ENCODE results near the gene RPL11. TPM values are rescaled to one million over a fixed set of nuclear protein-coding genes. Genes with fewer than 3 reads are reported as not detected.
"Not testable (repeated sequence)": the region's sequence is repeated elsewhere in the genome, so short reads cannot be mapped to it uniquely, and the experiment has no call there.

The RPL11 gene
- polyA plus RNA-seq, 4 donors: 2,046 to 2,991 (median 2,419) TPM

GRCh38 chr1:23682946-23683345, 8.7 kb upstream of the RPL11 start:
- DNase-seq (ENCODE audit: low read depth in 4 of 4, low spot score in 2 of 4): no peak

- no peak for DNase-seq (ENCODE audit: low read depth in 4 of 4, low spot score in 2 of 4)
Measured at GRCh38 chr1:23684415-23684814, 7.2 kb upstream of the RPL11 start.

GRCh38 chr1:23685197-23685596, 6.4 kb upstream of the RPL11 start:
- DNase-seq (ENCODE audit: low read depth in 4 of 4, low spot score in 2 of 4): not testable (repeated sequence)

GRCh38 chr1:23687680-23688079, 3.9 kb upstream of the RPL11 start:
- DNase-seq (ENCODE audit: low read depth in 4 of 4, low spot score in 2 of 4): not testable (repeated sequence)

- not testable (repeated sequence) for DNase-seq (ENCODE audit: low read depth in 4 of 4, low spot score in 2 of 4)
Measured at GRCh38 chr1:23688281-23688680, 3.3 kb upstream of the RPL11 start.

- no peak for DNase-seq (ENCODE audit: low read depth in 4 of 4, low spot score in 2 of 4)
Measured at GRCh38 chr1:23692308-23692871, 784 bp downstream of the RPL11 start.

GRCh38 chr1:23693599-23693998, 2.0 kb downstream of the RPL11 start:
- DNase-seq (ENCODE audit: low read depth in 4 of 4, low spot score in 2 of 4): no peak

GRCh38 chr1:23694371-23694770, 2.8 kb downstream of the RPL11 start:
- DNase-seq (ENCODE audit: low read depth in 4 of 4, low spot score in 2 of 4): no peak

GRCh38 chr1:23695667-23696066, 4.1 kb downstream of the RPL11 start:
- no peak for DNase-seq (ENCODE audit: low read depth in 4 of 4, low spot score in 2 of 4)

GRCh38 chr1:23696335-23696989, 4.9 kb downstream of the RPL11 start:
- no peak for DNase-seq (ENCODE audit: low read depth in 4 of 4, low spot score in 2 of 4)

- no peak for DNase-seq (ENCODE audit: low read depth in 4 of 4, low spot score in 2 of 4)
Measured at GRCh38 chr1:23698466-23698865, 6.9 kb downstream of the RPL11 start.

- no peak for DNase-seq (ENCODE audit: low read depth in 4 of 4, low spot score in 2 of 4)
Measured at GRCh38 chr1:23699280-23700179, 7.9 kb downstream of the RPL11 start.

GRCh38 chr1:23701310-23701709, 9.7 kb downstream of the RPL11 start:
- DNase-seq (ENCODE audit: low read depth in 4 of 4, low spot score in 2 of 4): no peak

- DNase-seq (ENCODE audit: low read depth in 4 of 4, low spot score in 2 of 4): no peak
Measured at GRCh38 chr1:23701996-23702395, 10.4 kb downstream of the RPL11 start.

GRCh38 chr1:23704834-23705495, 13.4 kb downstream of the RPL11 start:
- DNase-seq (ENCODE audit: low read depth in 4 of 4, low spot score in 2 of 4): no peak

GRCh38 chr1:23709229-23709628, 17.6 kb downstream of the RPL11 start:
- DNase-seq (ENCODE audit: low read depth in 4 of 4, low spot score in 2 of 4): no peak

- DNase-seq (ENCODE audit: low read depth in 4 of 4, low spot score in 2 of 4): no peak
Measured at GRCh38 chr1:23718482-23718881, 26.9 kb downstream of the RPL11 start.

- no peak for DNase-seq (ENCODE audit: low read depth in 4 of 4, low spot score in 2 of 4)
Measured at GRCh38 chr1:23719162-23719820, 27.7 kb downstream of the RPL11 start.

- DNase-seq (ENCODE audit: low read depth in 4 of 4, low spot score in 2 of 4): no peak
Measured at GRCh38 chr1:23720256-23720995, 28.8 kb downstream of the RPL11 start.

- DNase-seq (ENCODE audit: low read depth in 4 of 4, low spot score in 2 of 4): no peak
Measured at GRCh38 chr1:23722652-23723051, 31.0 kb downstream of the RPL11 start.

Measured in left renal cortex interstitium (tissue), 4 donors.